ENCODE results near the gene YTHDF1.
A peak's percentile ranks its signal among the peaks of the same experiment; 100 is the strongest.
"Not testable (repeated sequence)": the region's sequence is repeated elsewhere in the genome, so short reads cannot be mapped to it uniquely, and the experiment has no call there.

YTHDF1 gene

GRCh38 chr20:63216041-63216848 is at the start of gene YTHDF1:
Gene YTHDF1, minus strand, starts transcription at chr20:63216131. Its CDS starts 239 bp downstream, at chr20:63215892.
- peak; percentile 99 for DNase-seq

GRCh38 chr20:63264519-63264918 is 48.6 kb upstream of the YTHDF1 start:
- DNase-seq, result no peak

- no peak for DNase-seq
These were observed 48.1 kb upstream of the YTHDF1 start for GRCh38 chr20:63264000-63264399.

GRCh38 chr20:63262836-63263235 is 46.9 kb upstream of the YTHDF1 start:
- no peak for DNase-seq

GRCh38 chr20:63261795-63262528 is 46.0 kb upstream of the YTHDF1 start:
- DNase-seq, result no peak

- DNase-seq, result no peak
These were observed 45.3 kb upstream of the YTHDF1 start for GRCh38 chr20:63261060-63261794.

GRCh38 chr20:63260521-63260920 is 44.6 kb upstream of the YTHDF1 start:
- no peak for DNase-seq

GRCh38 chr20:63259734-63260460 is 44.0 kb upstream of the YTHDF1 start:
- no peak for DNase-seq

GRCh38 chr20:63258781-63259180 is 42.9 kb upstream of the YTHDF1 start:
- no peak for DNase-seq

- DNase-seq, result no peak
These were observed 41.7 kb upstream of the YTHDF1 start for GRCh38 chr20:63257629-63258028.

GRCh38 chr20:63256954-63257353 is 41.0 kb upstream of the YTHDF1 start:
- DNase-seq, result no peak

- DNase-seq, result no peak
These were observed 40.2 kb upstream of the YTHDF1 start for GRCh38 chr20:63255931-63256704.

GRCh38 chr20:63254606-63255384 is 38.9 kb upstream of the YTHDF1 start:
- no peak for DNase-seq

- DNase-seq, result no peak
These were observed 38.3 kb upstream of the YTHDF1 start, which contains the start of gene NKAIN4 for GRCh38 chr20:63254232-63254605. Gene NKAIN4, minus strand, starts transcription at chr20:63254463. Its CDS starts 13 bp downstream, at chr20:63254450.

GRCh38 chr20:63253438-63254231 is 37.7 kb upstream of the YTHDF1 start:
- no peak for DNase-seq

- DNase-seq, result no peak
These were observed 37.1 kb upstream of the YTHDF1 start for GRCh38 chr20:63253065-63253437.

GRCh38 chr20:63252284-63252711 is 36.4 kb upstream of the YTHDF1 start:
- no peak for DNase-seq

GRCh38 chr20:63251350-63251749 is 35.4 kb upstream of the YTHDF1 start:
- DNase-seq, result not testable (repeated sequence)

GRCh38 chr20:63249891-63250290 is 34.0 kb upstream of the YTHDF1 start:
- no peak for DNase-seq

Data from activated CD4-positive, alpha-beta T cell treated with anti-CD3 and anti-CD28 coated beads, Interleukin-10, Interleukin-2, amounts not matched to agents 100 ng/mL and 50 ng/mL, durations not matched to agents 16 hours and 8 hours (primary cell).